H1 (cell line): ENCODE results near the gene CTIF. TPM values are rescaled to one million over a fixed set of nuclear protein-coding genes. Genes with fewer than 3 reads are reported as not detected.

Experiments used
- CTCF ChIA-PET: fragments of 300-600 bp; sonication (Branson Sonifier 250); formaldehyde crosslinking; loops from one replicate; lab custom pipeline; 2021; ENCODE audit not compliant: partially characterized antibody; lab: Charles Lee
- POLR2A ChIA-PET: fragments of 300-600 bp; sonication (Branson Sonifier 250); formaldehyde crosslinking; loops from one replicate; lab custom pipeline; 2021; ENCODE audit warnings: inconsistent platforms; ENCODE audit not compliant: partially characterized antibody; lab: Charles Lee
- DNase-seq, 2 experiments: peaks; one replicate each; pipeline versions ENCODE4 v3.0.0 to v3.0.0-alpha.2; 2010 to 2022; ENCODE audit warnings: low spot score in 2 of 2, low read depth in 1 of 2, mixed read lengths in 1 of 2
- FAIRE-seq: peaks from 2 replicates; lab custom pipeline; 2011; peaks lifted over from hg19 to GRCh38; lab: Jason Lieb, UNC
- H2AFZ ChIP-seq: 2 replicates; pipeline ENCODE4 v1.8.1; 2012; ENCODE audit warnings: low read length, inconsistent platforms
- H2AK5ac ChIP-seq: 2 replicates; pipeline ENCODE4 v1.6.1; 2013; ENCODE audit warnings: low read depth, low read length
- H2BK120ac ChIP-seq: replicated peaks from 2 replicates; pipeline ENCODE3; 2013; ENCODE audit warnings: low read depth, low read length, inconsistent platforms
- H2BK12ac ChIP-seq: 2 replicates; pipeline ENCODE4 v1.6.1; 2013; ENCODE audit warnings: low read depth, low read length
- H2BK15ac ChIP-seq: 2 replicates; pipeline ENCODE4 v1.6.1; 2013; ENCODE audit warnings: low read length
- H2BK20ac ChIP-seq: 2 replicates; pipeline ENCODE4 v1.6.1; 2013; ENCODE audit warnings: low read length
- H2BK5ac ChIP-seq: 2 replicates; pipeline ENCODE4 v1.6.1; 2013; ENCODE audit warnings: low read depth, low read length
- H3K14ac ChIP-seq: 2 replicates; pipeline ENCODE4 v1.6.1; 2013; ENCODE audit warnings: inconsistent platforms; ENCODE audit not compliant: insufficient read length
- H3K18ac ChIP-seq: 2 replicates; pipeline ENCODE4 v1.6.1; 2013; ENCODE audit warnings: low read length; ENCODE audit errors: extremely low read depth
- H3K23ac ChIP-seq: 2 replicates; pipeline ENCODE4 v1.6.1; 2013; ENCODE audit warnings: inconsistent platforms; ENCODE audit not compliant: insufficient read length
- H3K23me2 ChIP-seq: 2 replicates; pipeline ENCODE4 v1.6.1; 2013; ENCODE audit warnings: low read depth, low read length
- H3K27ac ChIP-seq: 2 replicates; pipeline ENCODE4 v1.6.1; 2011; ENCODE audit warnings: low read depth, low read length, inconsistent platforms
- H3K27me3 ChIP-seq, 4 experiments: replicated peaks in 1 of 4; 1 replicate in 1 of 4; 2 replicates in 3 of 4; pipeline versions ENCODE4 v1.6.1 to v1.8.1; 2011 to 2013; ENCODE audit warnings: low read length in 3 of 4, mild to moderate bottlenecking in 3 of 4, inconsistent platforms in 2 of 4, mixed read lengths in 2 of 4, moderate library complexity in 1 of 4; ENCODE audit not compliant: control insufficient read depth in 3 of 4, insufficient read depth in 3 of 4; ENCODE audit errors: extremely low read depth in 1 of 4
- H3K36me3 ChIP-seq, 4 experiments: 2 replicates each; pipeline versions ENCODE4 v1.6.1 to v1.8.1; 2011 to 2013; ENCODE audit warnings: mild to moderate bottlenecking in 4 of 4, low read length in 3 of 4, moderate library complexity in 2 of 4, control low read depth in 1 of 4, inconsistent platforms in 1 of 4; ENCODE audit not compliant: insufficient read depth in 4 of 4, control insufficient read depth in 2 of 4
- H3K4ac ChIP-seq: replicated peaks from 2 replicates; pipeline ENCODE3; 2013; ENCODE audit warnings: low read length, low read depth, mixed read lengths, inconsistent platforms; ENCODE audit not compliant: insufficient read length
- H3K4me1 ChIP-seq, 4 experiments: replicated peaks in 1 of 4; 1 replicate in 1 of 4; 2 replicates in 3 of 4; pipeline versions ENCODE4 v1.6.1 to v1.8.1; 2011 to 2013; ENCODE audit warnings: low read length in 3 of 4, inconsistent platforms in 2 of 4, mixed read lengths in 1 of 4; ENCODE audit not compliant: insufficient read depth in 4 of 4, control insufficient read depth in 3 of 4
- H3K4me2 ChIP-seq, 2 experiments: 2 replicates each; pipeline versions ENCODE4 v1.6.1 to v1.8.1; 2011 to 2013; ENCODE audit warnings: low read depth in 2 of 2, low read length in 2 of 2, control low read depth in 1 of 2, inconsistent platforms in 1 of 2, mild to moderate bottlenecking in 1 of 2; ENCODE audit not compliant: insufficient read depth in 1 of 2
- H3K4me3 ChIP-seq, 4 experiments: fragments of 200-600, 300-600 bp in 1 of 4; sonication (generic), shearing (Covaris generic), sonication (Bioruptor Twin) in 1 of 4; 2 replicates each; pipeline versions ENCODE4 v1.5.1 to v1.8.1; 2011 to 2016; ENCODE audit warnings: low read length in 4 of 4, low read depth in 3 of 4, control low read depth in 2 of 4, inconsistent platforms in 2 of 4, mild to moderate bottlenecking in 2 of 4, mixed read lengths in 1 of 4, moderate library complexity in 1 of 4; ENCODE audit not compliant: insufficient read depth in 2 of 4; ENCODE audit errors: extremely low read depth in 1 of 4
- H3K56ac ChIP-seq: replicated peaks from 2 replicates; pipeline ENCODE3; 2013; ENCODE audit warnings: low read depth, mild to moderate bottlenecking, mixed read lengths, low read length, inconsistent platforms; ENCODE audit not compliant: insufficient read length
- H3K79me1 ChIP-seq: 2 replicates; pipeline ENCODE4 v1.6.1; 2013; ENCODE audit warnings: low read depth, low read length, control low read depth
- H3K79me2 ChIP-seq, 2 experiments: 2 replicates each; pipeline versions ENCODE4 v1.6.1 to v1.8.1; 2012 to 2013; ENCODE audit warnings: low read length in 2 of 2, mild to moderate bottlenecking in 2 of 2, inconsistent platforms in 1 of 2; ENCODE audit not compliant: insufficient read depth in 2 of 2, control insufficient read depth in 1 of 2
- H3K9ac ChIP-seq, 4 experiments: replicated peaks in 1 of 4; 1 replicate in 1 of 4; 2 replicates in 3 of 4; pipeline versions ENCODE4 v1.6.1 to v1.8.1; 2011 to 2013; ENCODE audit warnings: low read depth in 3 of 4, low read length in 3 of 4, control low read depth in 2 of 4, mild to moderate bottlenecking in 2 of 4, moderate library complexity in 2 of 4, inconsistent platforms in 1 of 4; ENCODE audit errors: extremely low read depth in 1 of 4
- H3K9me3 ChIP-seq, 2 experiments: 2 replicates each; pipeline versions ENCODE4 v1.6.1 to v1.8.1; 2012 to 2013; ENCODE audit warnings: mild to moderate bottlenecking in 2 of 2, moderate library complexity in 2 of 2, control low read depth in 1 of 2, inconsistent platforms in 1 of 2, low read depth in 1 of 2, low read length in 1 of 2, mixed read lengths in 1 of 2; ENCODE audit not compliant: insufficient read depth in 2 of 2
- H4K20me1 ChIP-seq, 2 experiments: replicated peaks in 1 of 2; 2 replicates each; pipeline versions ENCODE3 to v1.8.1; 2011 to 2013; ENCODE audit warnings: inconsistent platforms in 2 of 2, low read length in 2 of 2, mild to moderate bottlenecking in 1 of 2; ENCODE audit not compliant: insufficient read depth in 2 of 2, control insufficient read depth in 1 of 2
- H4K5ac ChIP-seq: 2 replicates; pipeline ENCODE4 v1.6.1; 2013; ENCODE audit warnings: low read length, low read depth, mixed read lengths, inconsistent platforms; ENCODE audit not compliant: insufficient read length
- H4K8ac ChIP-seq: 2 replicates; pipeline ENCODE4 v1.8.0; 2013; ENCODE audit warnings: mild to moderate bottlenecking, moderate library complexity, low read length, inconsistent platforms; ENCODE audit not compliant: insufficient read depth; ENCODE audit errors: extremely low read depth
- H4K91ac ChIP-seq: replicated peaks from 2 replicates; pipeline ENCODE3; 2013; ENCODE audit warnings: low read length, mixed read lengths, inconsistent platforms; ENCODE audit not compliant: insufficient read length
- BRCA1 ChIP-seq: IDR thresholded peaks from 2 replicates; pipeline ENCODE4 v1.6.1; 2012; ENCODE audit warnings: low read depth, low read length, improper control_type of control experiment
- CBX5 ChIP-seq: fragments of 300-800, 300-1000 bp; sonication (generic); IDR thresholded peaks from 2 replicates; pipeline ENCODE4 v1.7.1; 2016; ENCODE audit warnings: antibody characterized with exemption, low read length, low read depth
- EP300 ChIP-seq, 2 experiments: IDR thresholded peaks; 1 replicate in 1 of 2; 2 replicates in 1 of 2; pipeline ENCODE4 v1.6.1; 2011 to 2012; ENCODE audit warnings: low read depth in 2 of 2, low read length in 2 of 2, mild to moderate bottlenecking in 2 of 2, borderline replicate concordance in 1 of 2, inconsistent platforms in 1 of 2, moderate library complexity in 1 of 2
- NRF1 ChIP-seq: IDR thresholded peaks from 2 replicates; pipeline ENCODE4 v1.6.1; 2011; ENCODE audit warnings: mild to moderate bottlenecking, low read depth, low read length, improper control_type of control experiment
- POLR2AphosphoS5 ChIP-seq: IDR thresholded peaks from 2 replicates; pipeline ENCODE4 v1.6.1; 2011; ENCODE audit warnings: low read depth, low read length
- RBBP5 ChIP-seq: IDR thresholded peaks from 2 replicates; pipeline ENCODE4 v1.7.1; 2012; ENCODE audit warnings: low read depth, mild to moderate bottlenecking, inconsistent platforms, low read length, moderate library complexity, borderline replicate concordance
- RXRA ChIP-seq: IDR thresholded peaks from 2 replicates; pipeline ENCODE4 v1.6.1; 2011; ENCODE audit warnings: low read depth, mild to moderate bottlenecking, low read length, moderate library complexity; ENCODE audit not compliant: insufficient read depth
- WGBS, 2 experiments: shearing (Covaris generic) in 1 of 2; methylation state at CpG; one replicate each; pipeline versions ENCODE4 v1.1.6 to v1.1.7; 2013 to 2015; ENCODE audit warnings: low lambda C conversion rate in 2 of 2, mixed read lengths in 2 of 2, inconsistent platforms in 1 of 2, low coverage in 1 of 2, missing lambda C conversion rate in 1 of 2; ENCODE audit not compliant: insufficient replicate concordance in 2 of 2, insufficient coverage in 1 of 2, insufficient read length in 1 of 2; ENCODE audit errors: extremely low coverage in 1 of 2, missing lambda C conversion rate in 1 of 2; 5-methylcytosine and 5-hydroxymethylcytosine counted together
- polyA plus RNA-seq, 7 experiments: library from polyadenylated mRNA; depleted of rRNA in 3 of 7; stranded (reverse) in 5 of 7; unstranded in 2 of 7; fragments of >200 nt in 5 of 7; fragments of 200-250 nt in 2 of 7; gene quantifications; 1 replicate in 5 of 7; 2 replicates in 1 of 7; 4 replicates in 1 of 7; pipeline versions ENCODE4 v1.2.1 to v1.2.3, GENCODE V29; 2011 to 2013; ENCODE audit warnings: missing spikeins in 2 of 7, mixed read lengths in 2 of 7
- total RNA-seq: library from RNA; stranded (reverse); fragmentation: NEBNext Ultra II Directional; extraction: Animal tissue kit (Norgen Biotek cat#: 25700); gene quantifications from 2 replicates; pipeline ENCODE4 v1.2.1, GENCODE V29; 2021
- TF ChIP-seq, protein P1 (sequence below), 3 experiments: IDR thresholded peaks; 1 replicate in 2 of 3; 2 replicates in 1 of 3; pipeline versions ENCODE4 v1.5.1 to v1.6.1; 2011; ENCODE audit warnings: low read length in 3 of 3, mild to moderate bottlenecking in 3 of 3, inconsistent platforms in 2 of 3, low read depth in 1 of 3, moderate library complexity in 1 of 3; ENCODE audit not compliant: insufficient read depth in 1 of 3; ENCODE audit errors: control extremely low read depth in 1 of 3

CTIF gene
- total and polyA plus RNA-seq, 2 of the 8 experiments (the other 6 are each of a cell fraction or from before 2014, with no cell fraction given) = 9.0 to 17.8 TPM

- DNase-seq (no peak), FAIRE-seq (no peak)
- 83% methylated on average over 10 of the region's 10 CpGs; no CpG with 5 or more reads in 1 of the 2 experiments for WGBS, 2 experiments
- peaks cover 3% of the 10 kb centered on the region; the same call in 1 of the 2 replicates for H3K79me1 ChIP-seq
- no peak overlapping the region for H2BK120ac ChIP-seq
- H2BK20ac ChIP-seq = no peak overlapping the region
- ChIA-PET POLR2A (interaction anchor here (1.8 kb wide), 1 partner anchor 27 kb away, joined by 5 read pairs; no protein-coding TSS in a partner anchor), CTCF (interaction anchor here (1.0 to 2.3 kb wide), 4 partner anchors 9 to 126 kb away, joined by 3 to 11 read pairs (median 6); no protein-coding TSS in a partner anchor)
- H4K8ac ChIP-seq = no peak overlapping the region
- H2BK5ac ChIP-seq = no peak overlapping the region
- H3K9me3 ChIP-seq = peaks cover 0 to 8% of the 10 kb centered on the region in 2 experiments; a peak in 1 of 4 replicates
- H4K5ac ChIP-seq = no peak overlapping the region
- TF ChIP-seq BRCA1 = no peak
- no peak for TF ChIP-seq CBX5
- no peak for TF ChIP-seq RBBP5
- no peak for TF ChIP-seq POLR2AphosphoS5
- TF ChIP-seq EP300 (IDR thresholded peaks at IDR 0.05; ENCODE audit: borderline replicate concordance in 1 of 2, low read depth in 2 of 2, low read length in 2 of 2) = no peak
- TF ChIP-seq, protein P1, sequence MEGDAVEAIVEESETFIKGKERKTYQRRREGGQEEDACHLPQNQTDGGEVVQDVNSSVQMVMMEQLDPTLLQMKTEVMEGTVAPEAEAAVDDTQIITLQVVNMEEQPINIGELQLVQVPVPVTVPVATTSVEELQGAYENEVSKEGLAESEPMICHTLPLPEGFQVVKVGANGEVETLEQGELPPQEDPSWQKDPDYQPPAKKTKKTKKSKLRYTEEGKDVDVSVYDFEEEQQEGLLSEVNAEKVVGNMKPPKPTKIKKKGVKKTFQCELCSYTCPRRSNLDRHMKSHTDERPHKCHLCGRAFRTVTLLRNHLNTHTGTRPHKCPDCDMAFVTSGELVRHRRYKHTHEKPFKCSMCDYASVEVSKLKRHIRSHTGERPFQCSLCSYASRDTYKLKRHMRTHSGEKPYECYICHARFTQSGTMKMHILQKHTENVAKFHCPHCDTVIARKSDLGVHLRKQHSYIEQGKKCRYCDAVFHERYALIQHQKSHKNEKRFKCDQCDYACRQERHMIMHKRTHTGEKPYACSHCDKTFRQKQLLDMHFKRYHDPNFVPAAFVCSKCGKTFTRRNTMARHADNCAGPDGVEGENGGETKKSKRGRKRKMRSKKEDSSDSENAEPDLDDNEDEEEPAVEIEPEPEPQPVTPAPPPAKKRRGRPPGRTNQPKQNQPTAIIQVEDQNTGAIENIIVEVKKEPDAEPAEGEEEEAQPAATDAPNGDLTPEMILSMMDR (IDR thresholded peaks at IDR 0.05; ENCODE audit: control extremely low read depth in 1 of 3, insufficient read depth in 1 of 3, low read depth in 1 of 3, low read length in 3 of 3) = no peak
- no peak for TF ChIP-seq RXRA
- TF ChIP-seq NRF1 = no peak
- no peak overlapping the region for H4K91ac ChIP-seq
- peaks cover 0 to 2% of the 10 kb centered on the region in 2 experiments; a peak in 1 of 4 replicates for H3K79me2 ChIP-seq
- no peak overlapping the region for H3K4me3 ChIP-seq
- no peaks in the 10 kb centered on the region for H3K23me2 ChIP-seq
- H2BK15ac ChIP-seq = no peak overlapping the region
- H3K27ac ChIP-seq = no peak overlapping the region
- no peak overlapping the region for H3K14ac ChIP-seq
- H3K36me3 ChIP-seq = no peaks in the 10 kb centered on the region
- no peaks in the 10 kb centered on the region for H3K27me3 ChIP-seq
- H3K4me2 ChIP-seq = no peak overlapping the region
- no peak overlapping the region for H2BK12ac ChIP-seq
- H3K4ac ChIP-seq = no peak overlapping the region
- H3K9ac ChIP-seq = no peak overlapping the region
- no peak overlapping the region for H3K18ac ChIP-seq
- no peak overlapping the region for H3K23ac ChIP-seq
- no peak overlapping the region for H2AFZ ChIP-seq
- H4K20me1 ChIP-seq = peaks cover 7% of the 10 kb centered on the region in 2 experiments
- H2AK5ac ChIP-seq = no peak overlapping the region
- H3K4me1 ChIP-seq = peaks cover 0 to 5% (median 2%) of the 10 kb centered on the region in 4 experiments; a peak in 4 of 7 replicates
- no peak overlapping the region for H3K56ac ChIP-seq
Measured at GRCh38 chr18:48572402-48573126, 33.7 kb downstream of the CTIF start.
